Measurements from ENCODE around the gene CDC42BPB.

- TF ChIP-seq CTCF (IDR thresholded peaks at IDR 0.05; ENCODE audit: borderline replicate concordance, extremely low read depth, low read length, poor library complexity, severe bottlenecking) (no peak), EZH2 (IDR thresholded peaks at IDR 0.05; ENCODE audit: borderline replicate concordance, low read depth, low read length, severe bottlenecking) (no peak)
Observed at GRCh38 chr14:102922490-102923200, 134.7 kb downstream of the CDC42BPB start, which contains the start of gene AMN.

Data from DND-41 (cell line).